ENCODE measurements around the gene PIBF1.
"Not testable (repeated sequence)": the region's sequence is repeated elsewhere in the genome, so short reads cannot be mapped to it uniquely, and the experiment has no call there.

The PIBF1 gene

GRCh38 chr13:72990953-72991352, 209.0 kb downstream of the PIBF1 start:
- no peak for DNase-seq (ENCODE audit: low read depth, low spot score)
- H3K27ac ChIP-seq = no peak overlapping the region

GRCh38 chr13:72998012-72998411, 216.1 kb downstream of the PIBF1 start:
- H3K27ac ChIP-seq = no peak overlapping the region
- DNase-seq (ENCODE audit: low read depth, low spot score) = no peak

GRCh38 chr13:73000027-73000674, 218.2 kb downstream of the PIBF1 start:
- H3K27ac ChIP-seq = peak overlapping the region; percentile 53
- peak; percentile 72 for DNase-seq (ENCODE audit: low read depth, low spot score)

- no peak for DNase-seq (ENCODE audit: low read depth, low spot score)
- H3K27ac ChIP-seq = no peak overlapping the region
These were observed 220.0 kb downstream of the PIBF1 start for GRCh38 chr13:73001971-73002370.

- no peak overlapping the region for H3K27ac ChIP-seq
- no peak for DNase-seq (ENCODE audit: low read depth, low spot score)
These were observed 229.8 kb downstream of the PIBF1 start for GRCh38 chr13:73011751-73012150.

GRCh38 chr13:73015805-73016204, 233.9 kb downstream of the PIBF1 start:
- no peak for DNase-seq (ENCODE audit: low read depth, low spot score)
- no peak overlapping the region for H3K27ac ChIP-seq

- no peak for DNase-seq (ENCODE audit: low read depth, low spot score)
- peak overlapping the region; percentile 22 for H3K27ac ChIP-seq
These were observed 236.4 kb downstream of the PIBF1 start for GRCh38 chr13:73018336-73018735.

- peak; percentile 89 for DNase-seq (ENCODE audit: low read depth, low spot score)
- peak overlapping the region; percentile 29 for H3K27ac ChIP-seq
These were observed 243.5 kb downstream of the PIBF1 start for GRCh38 chr13:73025217-73026012.

- DNase-seq (ENCODE audit: low read depth, low spot score) = no peak
- no peak overlapping the region for H3K27ac ChIP-seq
These were observed 253.0 kb downstream of the PIBF1 start for GRCh38 chr13:73034901-73035300.

GRCh38 chr13:73035660-73036059, 253.7 kb downstream of the PIBF1 start:
- no peak for DNase-seq (ENCODE audit: low read depth, low spot score)
- no peak overlapping the region for H3K27ac ChIP-seq

- H3K27ac ChIP-seq = no peak overlapping the region
- DNase-seq (ENCODE audit: low read depth, low spot score) = no peak
These were observed 254.6 kb downstream of the PIBF1 start for GRCh38 chr13:73036566-73036965.

- DNase-seq (ENCODE audit: low read depth, low spot score) = no peak
- no peak overlapping the region for H3K27ac ChIP-seq
These were observed 256.1 kb downstream of the PIBF1 start for GRCh38 chr13:73038064-73038463.

GRCh38 chr13:73039201-73040108, 257.5 kb downstream of the PIBF1 start:
- no peak overlapping the region for H3K27ac ChIP-seq
- DNase-seq (ENCODE audit: low read depth, low spot score) = no peak

- no peak for DNase-seq (ENCODE audit: low read depth, low spot score)
- no peak overlapping the region for H3K27ac ChIP-seq
These were observed 258.6 kb downstream of the PIBF1 start for GRCh38 chr13:73040484-73040883.

- DNase-seq (ENCODE audit: low read depth, low spot score) = no peak
- no peak overlapping the region for H3K27ac ChIP-seq
These were observed 259.1 kb downstream of the PIBF1 start for GRCh38 chr13:73040968-73041596.

GRCh38 chr13:73045031-73045430, 263.1 kb downstream of the PIBF1 start:
- H3K27ac ChIP-seq = no peak overlapping the region
- DNase-seq (ENCODE audit: low read depth, low spot score) = no peak

- not testable (repeated sequence) for H3K27ac ChIP-seq; DNase-seq (ENCODE audit: low read depth, low spot score)
These were observed 266.7 kb downstream of the PIBF1 start for GRCh38 chr13:73048615-73049014.

GRCh38 chr13:73054712-73055111, 272.8 kb downstream of the PIBF1 start:
- DNase-seq (ENCODE audit: low read depth, low spot score) = no peak
- H3K27ac ChIP-seq = no peak overlapping the region

- H3K27ac ChIP-seq = peak overlapping the region; percentile 96
- no peak for DNase-seq (ENCODE audit: low read depth, low spot score)
These were observed 274.1 kb downstream of the PIBF1 start for GRCh38 chr13:73055813-73056564.

GRCh38 chr13:73056565-73056962, 274.6 kb downstream of the PIBF1 start:
- peak overlapping the region; percentile 96 for H3K27ac ChIP-seq
- no peak for DNase-seq (ENCODE audit: low read depth, low spot score)
